ENCODE measurements around the gene MSANTD4. TPM values are rescaled to one million over a fixed set of nuclear protein-coding genes. Genes with fewer than 3 reads are reported as not detected.

Gene MSANTD4
- total RNA-seq, 1 experiment from 2014 or later, result 17.5 TPM

DNA sequence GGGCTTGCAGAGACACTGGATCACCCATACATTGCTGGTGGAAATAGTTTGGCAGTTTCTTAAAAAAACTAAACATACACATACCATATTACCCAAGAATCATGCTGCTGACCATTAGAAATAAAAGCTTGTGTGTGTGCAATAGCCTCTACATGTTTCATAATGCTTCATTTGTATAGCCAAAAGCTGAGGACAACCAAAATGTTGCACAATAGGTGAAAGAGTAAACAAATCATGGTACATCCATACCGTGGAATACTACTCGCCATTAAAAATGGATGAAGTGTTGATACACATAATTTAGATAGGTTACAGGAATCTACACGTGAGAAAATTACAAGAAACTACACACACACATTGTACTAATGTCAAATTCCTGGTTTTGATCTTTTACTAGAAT is 48.6 kb upstream of the MSANTD4 start:
- no peak overlapping the region for H4K8ac ChIP-seq (replicated peaks; ENCODE audit: insufficient read length, low read depth, low read length)
- no peak overlapping the region for H2BK12ac ChIP-seq (ENCODE audit: insufficient read length, low read depth, low read length)

More for the DNA sequence above, 48.6 kb upstream of the MSANTD4 start:
- no peak overlapping the region for H3K18ac ChIP-seq (ENCODE audit: insufficient read length, low read depth, low read length)
- no peak overlapping the region for H3K4me2 ChIP-seq (ENCODE audit: insufficient read depth, insufficient read length, low read length)
- WGBS (ENCODE audit: extremely low coverage, insufficient read length, low lambda C conversion rate), result no CpG with 5 or more reads among the region's 3 CpGs
- no peaks in the 10 kb centered on the region for H4K20me1 ChIP-seq (ENCODE audit: control insufficient read depth, insufficient read depth, insufficient read length)
- DNase-seq, result no peak
- no peaks in the 10 kb centered on the region for H3K4me1 ChIP-seq (ENCODE audit: insufficient read depth, low read length)
- no peak overlapping the region for H3K4me3 Mint-ChIP-seq
- TF ChIP-seq, protein P1, sequence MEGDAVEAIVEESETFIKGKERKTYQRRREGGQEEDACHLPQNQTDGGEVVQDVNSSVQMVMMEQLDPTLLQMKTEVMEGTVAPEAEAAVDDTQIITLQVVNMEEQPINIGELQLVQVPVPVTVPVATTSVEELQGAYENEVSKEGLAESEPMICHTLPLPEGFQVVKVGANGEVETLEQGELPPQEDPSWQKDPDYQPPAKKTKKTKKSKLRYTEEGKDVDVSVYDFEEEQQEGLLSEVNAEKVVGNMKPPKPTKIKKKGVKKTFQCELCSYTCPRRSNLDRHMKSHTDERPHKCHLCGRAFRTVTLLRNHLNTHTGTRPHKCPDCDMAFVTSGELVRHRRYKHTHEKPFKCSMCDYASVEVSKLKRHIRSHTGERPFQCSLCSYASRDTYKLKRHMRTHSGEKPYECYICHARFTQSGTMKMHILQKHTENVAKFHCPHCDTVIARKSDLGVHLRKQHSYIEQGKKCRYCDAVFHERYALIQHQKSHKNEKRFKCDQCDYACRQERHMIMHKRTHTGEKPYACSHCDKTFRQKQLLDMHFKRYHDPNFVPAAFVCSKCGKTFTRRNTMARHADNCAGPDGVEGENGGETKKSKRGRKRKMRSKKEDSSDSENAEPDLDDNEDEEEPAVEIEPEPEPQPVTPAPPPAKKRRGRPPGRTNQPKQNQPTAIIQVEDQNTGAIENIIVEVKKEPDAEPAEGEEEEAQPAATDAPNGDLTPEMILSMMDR (conservative IDR thresholded peaks at IDR 0.05), result no peak
- H4K91ac ChIP-seq (ENCODE audit: insufficient read length, low read depth, low read length), result no peak overlapping the region
- no peaks in the 10 kb centered on the region for H3K79me2 ChIP-seq (ENCODE audit: insufficient read depth, low read length)
- H3K27me3 ChIP-seq (ENCODE audit: insufficient read depth, low read length), result no peaks in the 10 kb centered on the region
- H3T11ph ChIP-seq (ENCODE audit: low read length), result no peak overlapping the region
- H3K36me3 Mint-ChIP-seq (ENCODE audit: insufficient read depth in 1 of 3, low read depth in 3 of 3), result no peaks in the 10 kb centered on the region; a peak in 1 of 7 replicates
- H3K4ac ChIP-seq (ENCODE audit: low read depth, low read length), result no peak overlapping the region
- no peak overlapping the region for H3K27ac Mint-ChIP-seq
- no peaks in the 10 kb centered on the region for H3K27me3 Mint-ChIP-seq (ENCODE audit: low read depth)
- no peaks in the 10 kb centered on the region for H3K9me3 ChIP-seq (ENCODE audit: control insufficient read depth, low read depth, low read length)
- no peaks in the 10 kb centered on the region for H3K9me3 Mint-ChIP-seq
- H2AK5ac ChIP-seq (ENCODE audit: insufficient read length, low read length), result no peak overlapping the region
- H4K5ac ChIP-seq (ENCODE audit: insufficient read length, low read depth, low read length), result no peak overlapping the region
- peaks cover 3 to 4% of the 10 kb centered on the region in 2 experiments for H3K4me1 Mint-ChIP-seq
- no peak overlapping the region for H3K14ac ChIP-seq (ENCODE audit: insufficient read depth, low read length)
- no peak overlapping the region for H2BK20ac ChIP-seq (ENCODE audit: low read depth, low read length, poor library complexity, severe bottlenecking)
- no peak overlapping the region for H3K23ac ChIP-seq (ENCODE audit: insufficient read length, low read depth, low read length)
- no peak overlapping the region for H2AFZ ChIP-seq (ENCODE audit: low read length)
- H3K9ac ChIP-seq (ENCODE audit: extremely low read depth, insufficient read length, low read length), result no peak overlapping the region
- no peak overlapping the region for H2BK15ac ChIP-seq (ENCODE audit: low read depth, low read length)
- no peak overlapping the region for H3K56ac ChIP-seq (ENCODE audit: insufficient read length, low read depth, low read length)
- no peaks in the 10 kb centered on the region for H3K79me1 ChIP-seq (ENCODE audit: insufficient read depth, low read depth, low read length, poor library complexity, severe bottlenecking)
- H3K23me2 ChIP-seq (ENCODE audit: insufficient read length, low read depth, low read length, poor library complexity, severe bottlenecking), result no peaks in the 10 kb centered on the region
- no peak overlapping the region for H3K27ac ChIP-seq (ENCODE audit: insufficient read length, low read depth, low read length)
- no peak overlapping the region for H2BK120ac ChIP-seq (ENCODE audit: low read depth, low read length, poor library complexity, severe bottlenecking)
- no peak overlapping the region for H2BK5ac ChIP-seq (ENCODE audit: insufficient read length, low read length)

All from H9 (cell line).